GM21717 (cell line): Measurements from ENCODE around the gene CLEC4M.
"Not testable (repeated sequence)": the region's sequence is repeated elsewhere in the genome, so short reads cannot be mapped to it uniquely, and the experiment has no call there.

Experiments
- ATAC-seq: cut with Tn5 transposase; IDR thresholded peaks from one replicate; pipeline ENCODE4 v1.9.1; 2021; ENCODE audit warnings: mild to moderate bottlenecking, moderate library complexity; ENCODE audit not compliant: unreplicated experiment

Gene CLEC4M

GRCh38 chr19:7740682-7741054, 22.4 kb upstream of the CLEC4M start:
- no peak for ATAC-seq

- no peak for ATAC-seq
Measured at GRCh38 chr19:7742575-7742974, 20.5 kb upstream of the CLEC4M start.

GRCh38 chr19:7742991-7743390, 20.1 kb upstream of the CLEC4M start:
- no peak for ATAC-seq

GRCh38 chr19:7743425-7743841, 19.6 kb upstream of the CLEC4M start:
- ATAC-seq, result peak; percentile 54

GRCh38 chr19:7744199-7744786, 18.8 kb upstream of the CLEC4M start:
- no peak for ATAC-seq

- no peak for ATAC-seq
Measured at GRCh38 chr19:7744871-7745650, 18.0 kb upstream of the CLEC4M start.

GRCh38 chr19:7746306-7746705, 16.7 kb upstream of the CLEC4M start:
- ATAC-seq, result not testable (repeated sequence)

- no peak for ATAC-seq
Measured at GRCh38 chr19:7746903-7747884, 15.8 kb upstream of the CLEC4M start, which contains the start of gene CD209. Gene CD209, minus strand, starts transcription at chr19:7747534. Its CDS starts 23 bp downstream, at chr19:7747511.

- no peak for ATAC-seq
Measured at GRCh38 chr19:7748171-7748570, 14.9 kb upstream of the CLEC4M start.

GRCh38 chr19:7748756-7749155, 14.3 kb upstream of the CLEC4M start:
- ATAC-seq, result no peak

- no peak for ATAC-seq
Measured at GRCh38 chr19:7751157-7751783, 11.8 kb upstream of the CLEC4M start.

- ATAC-seq, result no peak
Measured at GRCh38 chr19:7756258-7756657, 6.8 kb upstream of the CLEC4M start.

GRCh38 chr19:7757358-7757757, 5.7 kb upstream of the CLEC4M start:
- no peak for ATAC-seq

GRCh38 chr19:7759156-7759555, 3.9 kb upstream of the CLEC4M start:
- no peak for ATAC-seq

GRCh38 chr19:7763696-7764095, 653 bp downstream of the CLEC4M start:
- no peak for ATAC-seq

- not testable (repeated sequence) for ATAC-seq
Measured at GRCh38 chr19:7764157-7764556, 1.1 kb downstream of the CLEC4M start.

GRCh38 chr19:7765043-7765442, 2.0 kb downstream of the CLEC4M start:
- not testable (repeated sequence) for ATAC-seq

GRCh38 chr19:7766535-7766934, 3.5 kb downstream of the CLEC4M start:
- ATAC-seq, result no peak

- no peak for ATAC-seq
Measured at GRCh38 chr19:7767487-7767886, 4.4 kb downstream of the CLEC4M start.

GRCh38 chr19:7769171-7769570, 6.1 kb downstream of the CLEC4M start:
- no peak for ATAC-seq

- no peak for ATAC-seq
Measured at GRCh38 chr19:7771072-7771471, 8.0 kb downstream of the CLEC4M start.
